Testis (tissue), 3 donors: ENCODE data around the gene CNNM3. TPM values are rescaled to one million over a fixed set of nuclear protein-coding genes. Genes with fewer than 3 reads are reported as not detected.
"Not testable (repeated sequence)": the region's sequence is repeated elsewhere in the genome, so short reads cannot be mapped to it uniquely, and the experiment has no call there.

Experiments used
- DNase-seq: peaks from one replicate; pipeline ENCODE4 v3.0.0-alpha.2; 2019
- H3K27ac ChIP-seq, 2 donors: fragments of 200-600 bp; sonication (generic); one replicate each; pipeline ENCODE4 v1.5.1; 2019
- H3K27me3 ChIP-seq: fragments of 200-600 bp; sonication (generic); one replicate; pipeline ENCODE4 v1.5.1; 2019
- H3K36me3 ChIP-seq: fragments of 200-600 bp; sonication (generic); one replicate; pipeline ENCODE4 v1.5.1; 2017; ENCODE audit warnings: low read depth; ENCODE audit errors: missing control alignments
- H3K4me1 ChIP-seq: fragments of 200-600 bp; sonication (generic); one replicate; pipeline ENCODE4 v1.5.1; 2019
- H3K4me3 ChIP-seq, 2 donors: fragments of 200-600 bp; sonication (generic); one replicate each; pipeline ENCODE4 v1.5.1; 2017 to 2019
- H3K9me3 ChIP-seq: fragments of 200-600 bp; sonication (generic); one replicate; pipeline ENCODE4 v1.5.1; 2017
- CTCF ChIP-seq, 3 experiments: fragments of 450-650 bp in 2 of 3; fragments of 200-600 bp in 1 of 3; sonication (generic) in 1 of 3; IDR thresholded peaks; one replicate each; pipeline ENCODE4 v1.5.1; 2016 to 2019; ENCODE audit warnings: antibody characterized with exemption in 3 of 3, mild to moderate bottlenecking in 2 of 3, moderate library complexity in 1 of 3
- POLR2A ChIP-seq: fragments of 450-650 bp; IDR thresholded peaks from one replicate; pipeline ENCODE4 v1.6.1; 2017; ENCODE audit warnings: antibody characterized with exemption, mild to moderate bottlenecking, moderate library complexity
- WGBS, 2 donors: methylation state at CpG; one replicate each; pipeline ENCODE4 v1.1.5; 2018; 5-methylcytosine and 5-hydroxymethylcytosine counted together
- intact Hi-C: fragments of 100-400 bp; cut with DNase I; formaldehyde crosslinking; loops from one replicate; pipeline ENCODE4 v1.15.1; 2023; ENCODE audit warnings: low total_unique reads
- polyA plus RNA-seq: library from polyadenylated mRNA; stranded (reverse); fragments of 350-450 nt; fragmentation: Illumina TruSeq; extraction: RNeasy Lipid Tissue Mini Kit (QIAGEN cat#74804); gene quantifications from one replicate; pipeline ENCODE4 v1.2.3, GENCODE V29; 2014; ENCODE audit warnings: low read depth, low replicate concordance; ENCODE audit not compliant: insufficient read depth
- total RNA-seq, 2 donors: library from RNA; depleted of rRNA; stranded (reverse); fragments of >200 nt; gene quantifications; one replicate each; pipeline ENCODE4 v1.2.3, GENCODE V29; 2016

CNNM3 gene
- total and polyA plus RNA-seq, 3 donors from 2014 or later: 32.2 to 33.6 (median 33.5) TPM

DNA sequence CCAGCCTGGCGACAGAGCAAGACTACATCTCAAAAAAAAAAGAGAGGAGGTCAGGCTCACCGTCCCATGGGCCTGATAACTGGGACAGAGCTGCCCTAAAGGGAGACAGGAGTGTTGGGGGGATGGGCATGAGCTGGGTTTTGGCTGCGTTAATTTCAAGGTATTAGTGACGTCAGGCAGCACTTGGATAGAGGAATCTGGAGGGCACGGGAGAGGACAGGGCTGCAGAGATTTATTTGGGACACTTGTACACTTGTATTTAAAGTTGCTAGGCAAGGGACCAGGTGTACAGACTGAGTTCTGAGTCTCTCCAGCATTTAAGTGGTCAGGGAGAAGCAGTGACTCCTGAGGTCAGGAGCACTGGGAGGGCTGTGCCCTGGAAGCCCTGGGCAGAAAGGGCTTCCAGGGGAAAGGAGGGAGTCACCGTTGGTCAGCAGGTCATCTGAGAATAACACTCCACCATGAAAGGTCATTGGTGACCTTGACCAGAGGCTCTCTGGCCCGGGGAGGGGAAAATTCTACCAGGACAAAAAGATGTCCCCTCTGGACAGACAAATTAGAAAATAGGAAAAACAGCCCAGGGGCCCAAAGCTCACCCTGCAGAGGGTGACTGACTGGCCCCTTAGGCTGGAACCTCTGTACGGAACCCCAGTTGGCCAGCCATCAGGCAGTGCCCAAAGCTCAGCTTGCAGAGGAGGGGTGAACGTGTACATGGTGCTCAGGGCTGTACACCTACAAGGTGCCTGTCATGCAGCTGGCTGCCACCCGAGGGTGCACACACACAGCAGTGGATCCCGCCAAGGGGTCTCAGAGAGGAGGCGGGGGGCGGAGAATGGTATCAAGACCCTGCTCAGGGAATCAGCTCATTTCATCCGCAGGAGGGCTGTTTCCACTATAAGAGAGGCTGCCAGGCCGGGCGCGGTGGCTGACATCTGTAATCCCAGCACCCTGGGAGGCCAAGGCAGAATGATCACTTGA lies 23.0 kb upstream of the CNNM3 start:
- intact Hi-C loops: no loop called here
- DNase-seq: no peak
- Histone ChIP-seq H3K4me1 (no peaks in the 10 kb centered on the region), H3K36me3 (no peaks in the 10 kb centered on the region), H3K27me3 (no peaks in the 10 kb centered on the region), H3K27ac (no peak overlapping the region), H3K4me3 (no peak overlapping the region), H3K9me3 (no peaks in the 10 kb centered on the region)
- WGBS, 2 donors: 74 to 81% methylated on average over 16 to 17 of the region's 17 CpGs
- TF ChIP-seq CTCF (IDR thresholded peaks at IDR 0.05) (no peak), POLR2A (no peak)

DNA sequence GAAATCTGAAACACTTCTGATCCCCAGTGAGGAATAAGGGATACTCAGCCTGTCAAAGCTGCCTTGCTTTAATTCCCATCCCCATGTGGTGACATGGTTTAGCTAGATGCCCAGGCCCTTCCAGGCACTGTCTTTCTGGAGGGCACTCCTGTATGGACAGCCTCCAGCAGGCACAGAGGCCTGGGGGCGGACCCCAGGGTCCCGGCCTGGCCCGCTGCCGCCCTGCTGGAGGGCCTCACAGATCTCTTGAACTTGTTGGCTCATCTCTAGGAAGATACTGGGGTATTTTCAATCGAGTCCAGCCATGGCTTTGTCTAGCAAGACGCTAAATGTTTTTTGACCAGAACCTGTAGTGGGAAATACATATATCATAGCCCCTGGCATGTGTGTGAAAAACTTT lies 21.0 kb upstream of the CNNM3 start:
- TF ChIP-seq POLR2A: no peak
- TF ChIP-seq CTCF (IDR thresholded peaks at IDR 0.05): no peak
- Histone ChIP-seq H3K9me3 (no peaks in the 10 kb centered on the region), H3K4me1 (no peaks in the 10 kb centered on the region), H3K27me3 (no peaks in the 10 kb centered on the region), H3K27ac (no peak overlapping the region), H3K36me3 (no peaks in the 10 kb centered on the region), H3K4me3 (no peak overlapping the region)
- WGBS, 2 donors: 97 to 98% methylated on average over 5 to 6 of the region's 6 CpGs
- DNase-seq: no peak
- intact Hi-C loops: no loop called here

DNA sequence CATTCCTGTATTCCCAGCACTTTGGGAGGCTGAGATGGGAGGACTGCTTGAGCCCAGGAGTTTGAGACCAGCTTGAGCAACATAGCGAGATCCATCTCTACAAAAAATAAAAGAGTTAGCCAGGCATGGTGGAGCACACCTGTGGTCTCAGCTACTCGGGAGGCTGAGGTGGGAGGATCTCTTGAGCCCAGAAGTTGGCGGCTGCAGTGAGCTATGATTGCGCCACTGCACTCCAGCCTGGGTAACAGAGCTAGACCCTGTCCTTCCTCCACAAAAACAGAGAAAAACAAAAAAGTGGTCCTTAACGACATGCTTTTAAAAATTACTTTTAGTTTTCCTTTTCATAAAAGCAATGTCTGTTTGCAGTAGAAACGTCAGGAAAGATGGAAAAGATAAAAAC lies 19.6 kb upstream of the CNNM3 start:
- H3K36me3 ChIP-seq, H3K27ac ChIP-seq, H3K9me3 ChIP-seq, H3K4me3 ChIP-seq, H3K4me1 ChIP-seq, intact Hi-C loops, DNase-seq, H3K27me3 ChIP-seq: not testable (repeated sequence)
- WGBS, 2 donors: 90 to 93% methylated on average over 6 of the region's 6 CpGs

GRCh38 chr2:96797066-96797625 lies 18.9 kb upstream of the CNNM3 start:
- WGBS, 2 donors: 93 to 96% methylated on average over 23 of the region's 23 CpGs
- Histone ChIP-seq H3K9me3 (no peaks in the 10 kb centered on the region), H3K27ac (no peak overlapping the region), H3K27me3 (no peaks in the 10 kb centered on the region), H3K4me3 (no peak overlapping the region), H3K4me1 (no peaks in the 10 kb centered on the region), H3K36me3 (no peaks in the 10 kb centered on the region)
- DNase-seq: no peak
- intact Hi-C loops: no loop called here
- no peak for TF ChIP-seq CTCF (IDR thresholded peaks at IDR 0.05)

- 88 to 93% methylated on average over 13 to 23 of the region's 23 CpGs for WGBS, 2 donors
- H3K27me3 ChIP-seq: no peaks in the 10 kb centered on the region
- no peak for DNase-seq
- TF ChIP-seq POLR2A (no peak), CTCF (IDR thresholded peaks at IDR 0.05) (no peak)
- H3K9me3 ChIP-seq: no peaks in the 10 kb centered on the region
- H3K36me3 ChIP-seq: no peaks in the 10 kb centered on the region
- intact Hi-C loops: no loop called here
- no peak overlapping the region for H3K27ac ChIP-seq
- H3K4me3 ChIP-seq: no peak overlapping the region
- H3K4me1 ChIP-seq: no peaks in the 10 kb centered on the region
Observed at GRCh38 chr2:96798733-96799622, 17.1 kb upstream of the CNNM3 start.
